Activated CD4-positive, alpha-beta memory T cell treated with anti-CD3 and anti-CD28 coated beads, Interleukin-2, amount 10 ng/mL, durations not matched to agents 7 days and 5 days (primary cell): Measurements from ENCODE around the gene SLC9A9. TPM values are rescaled to one million over a fixed set of nuclear protein-coding genes. Genes with fewer than 3 reads are reported as not detected.

Experiments
- CTCF ChIA-PET: fragments of 350-600 bp; sonication (Branson Sonifier 250); formaldehyde crosslinking; loops from one replicate; lab custom pipeline; 2021; ENCODE audit warnings: antibody characterized with exemption, inconsistent platforms; lab: Charles Lee
- POLR2A ChIA-PET: fragments of 350-600 bp; sonication (Branson Sonifier 250); formaldehyde crosslinking; loops from one replicate; lab custom pipeline; 2021; ENCODE audit warnings: antibody characterized with exemption; lab: Charles Lee
- DNase-seq: peaks from one replicate; pipeline ENCODE4 v3.0.0-alpha.2; 2020
- H3K27ac Mint-ChIP-seq: one replicate; pipeline ENCODE4 v1.8.0; 2021; ENCODE audit warnings: mild to moderate bottlenecking, mixed read lengths
- H3K27me3 Mint-ChIP-seq: one replicate; pipeline ENCODE4 v1.8.0; 2021; ENCODE audit warnings: mixed read lengths
- H3K36me3 Mint-ChIP-seq: one replicate; pipeline ENCODE4 v1.8.0; 2021; ENCODE audit warnings: low read depth, mixed read lengths
- H3K4me1 Mint-ChIP-seq: one replicate; pipeline ENCODE4 v1.8.0; 2021; ENCODE audit warnings: mixed read lengths
- H3K4me3 Mint-ChIP-seq: one replicate; pipeline ENCODE4 v1.8.0; 2021; ENCODE audit warnings: mild to moderate bottlenecking, mixed read lengths
- H3K9me3 Mint-ChIP-seq: one replicate; pipeline ENCODE4 v1.8.0; 2021; ENCODE audit warnings: mixed read lengths
- total RNA-seq, 2 experiments: library from RNA; stranded (reverse); gene quantifications; one replicate each; pipeline ENCODE4 v1.2.3, GENCODE V29; 2021

Gene SLC9A9
- total RNA-seq, 2 experiments from 2014 or later, result 16.9 to 18.5 TPM

- CTCF ChIA-PET, result no interaction called here
- no peaks in the 10 kb centered on the region for H3K27me3 Mint-ChIP-seq
- H3K4me1 Mint-ChIP-seq, result no peaks in the 10 kb centered on the region
- no peaks in the 10 kb centered on the region for H3K9me3 Mint-ChIP-seq
- H3K4me3 Mint-ChIP-seq, result no peak overlapping the region
- H3K36me3 Mint-ChIP-seq, result no peaks in the 10 kb centered on the region
- DNase-seq, result no peak
- no peak overlapping the region for H3K27ac Mint-ChIP-seq
- POLR2A ChIA-PET, result no interaction called here
Measured at GRCh38 chr3:143601723-143602484, 246.4 kb downstream of the SLC9A9 start.

GRCh38 chr3:143600756-143601718, 247.2 kb downstream of the SLC9A9 start:
- Mint-ChIP-seq H3K27ac (no peak overlapping the region), H3K27me3 (no peaks in the 10 kb centered on the region), H3K4me3 (no peak overlapping the region), H3K9me3 (no peaks in the 10 kb centered on the region), H3K4me1 (no peaks in the 10 kb centered on the region), H3K36me3 (no peaks in the 10 kb centered on the region)
- POLR2A ChIA-PET, result no interaction called here
- CTCF ChIA-PET, result no interaction called here
- no peak for DNase-seq

DNA sequence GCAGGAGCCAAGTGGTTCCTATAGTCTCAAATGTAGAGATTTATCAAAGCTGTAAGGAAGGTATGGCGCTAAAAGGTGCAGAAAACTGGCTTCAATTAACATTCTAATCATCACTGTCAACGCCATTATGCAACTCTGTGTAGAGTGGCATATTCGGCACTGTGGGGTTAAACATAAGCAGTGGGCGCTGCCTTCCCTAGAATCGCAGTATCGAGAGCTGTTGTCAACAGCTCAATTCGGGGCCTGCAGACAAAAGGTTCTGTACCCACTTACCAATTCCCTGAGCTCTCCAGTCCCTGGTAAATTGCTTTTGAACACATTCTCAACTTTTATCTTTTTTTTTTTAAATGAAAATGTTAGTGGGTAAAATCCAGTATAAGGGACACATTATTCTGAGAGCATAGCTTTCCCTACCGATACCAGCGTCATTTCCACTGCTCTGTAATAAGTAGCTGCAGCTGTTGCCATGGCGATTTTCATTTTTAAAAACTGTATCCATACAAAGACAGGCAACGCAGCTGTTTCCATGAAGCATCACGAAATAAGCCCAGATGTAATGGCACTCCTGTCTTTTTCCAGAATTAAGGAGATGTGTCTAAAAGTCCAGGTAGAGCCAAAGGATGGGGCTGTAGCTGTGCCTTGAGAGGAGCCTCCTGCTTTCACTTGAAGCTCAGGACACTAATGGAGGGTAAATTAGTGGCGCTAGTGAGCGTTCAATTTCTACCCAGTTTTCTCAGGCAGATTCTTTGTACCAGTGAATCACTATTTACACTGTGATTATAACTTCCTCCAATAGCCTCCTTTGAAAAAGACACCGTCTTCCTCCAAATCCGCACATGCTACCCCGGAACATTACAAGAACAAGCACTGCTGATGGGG, 250.3 kb downstream of the SLC9A9 start:
- no peak for DNase-seq
- CTCF ChIA-PET, result interaction anchor here (1.0 kb wide), 1 partner anchor 77 kb away, joined by 3 read pairs; no protein-coding TSS in a partner anchor
- Mint-ChIP-seq H3K27me3 (no peaks in the 10 kb centered on the region), H3K4me1 (no peaks in the 10 kb centered on the region), H3K9me3 (no peaks in the 10 kb centered on the region), H3K36me3 (no peaks in the 10 kb centered on the region), H3K27ac (no peak overlapping the region), H3K4me3 (no peak overlapping the region)
- POLR2A ChIA-PET, result no interaction called here

DNA sequence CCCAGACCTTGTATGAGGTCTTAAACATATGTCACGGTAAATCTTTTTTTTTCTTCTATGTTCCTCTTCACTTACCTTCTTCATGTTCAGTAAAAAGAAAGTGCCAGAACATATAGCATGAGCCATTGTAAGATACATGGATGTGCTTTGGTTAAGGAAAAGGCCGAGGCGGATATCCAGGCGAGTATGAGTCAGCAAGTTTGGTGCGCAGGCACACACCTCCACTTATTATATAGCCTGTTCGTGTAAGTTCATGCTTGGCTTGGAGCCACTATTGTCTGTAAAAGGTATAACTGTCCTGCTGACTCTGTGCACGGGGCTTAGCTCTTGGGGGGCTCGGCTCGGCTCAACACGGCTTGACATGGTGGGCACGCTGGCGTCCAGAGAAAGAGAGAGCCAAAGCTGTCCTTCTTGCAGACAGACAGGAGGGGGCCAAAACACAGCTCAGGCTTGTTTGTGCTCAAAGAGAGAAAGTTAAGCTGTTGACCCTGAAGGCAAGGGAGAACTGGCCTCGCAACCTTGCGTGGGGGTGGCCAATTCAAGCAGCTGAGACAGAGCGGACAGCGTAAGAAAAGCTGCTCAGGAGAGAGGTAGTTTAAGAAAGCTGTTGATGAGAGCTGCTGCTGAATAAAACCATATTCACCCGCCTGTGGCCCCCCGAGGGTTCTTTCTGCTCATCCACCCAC, 251.2 kb downstream of the SLC9A9 start:
- DNase-seq, result no peak
- Mint-ChIP-seq H3K4me1 (no peaks in the 10 kb centered on the region), H3K4me3 (no peak overlapping the region), H3K27me3 (no peaks in the 10 kb centered on the region), H3K36me3 (no peaks in the 10 kb centered on the region), H3K9me3 (no peaks in the 10 kb centered on the region), H3K27ac (no peak overlapping the region)
- CTCF ChIA-PET, result interaction anchor here (1.0 kb wide), 1 partner anchor 77 kb away, joined by 3 read pairs; no protein-coding TSS in a partner anchor
- POLR2A ChIA-PET, result no interaction called here

DNA sequence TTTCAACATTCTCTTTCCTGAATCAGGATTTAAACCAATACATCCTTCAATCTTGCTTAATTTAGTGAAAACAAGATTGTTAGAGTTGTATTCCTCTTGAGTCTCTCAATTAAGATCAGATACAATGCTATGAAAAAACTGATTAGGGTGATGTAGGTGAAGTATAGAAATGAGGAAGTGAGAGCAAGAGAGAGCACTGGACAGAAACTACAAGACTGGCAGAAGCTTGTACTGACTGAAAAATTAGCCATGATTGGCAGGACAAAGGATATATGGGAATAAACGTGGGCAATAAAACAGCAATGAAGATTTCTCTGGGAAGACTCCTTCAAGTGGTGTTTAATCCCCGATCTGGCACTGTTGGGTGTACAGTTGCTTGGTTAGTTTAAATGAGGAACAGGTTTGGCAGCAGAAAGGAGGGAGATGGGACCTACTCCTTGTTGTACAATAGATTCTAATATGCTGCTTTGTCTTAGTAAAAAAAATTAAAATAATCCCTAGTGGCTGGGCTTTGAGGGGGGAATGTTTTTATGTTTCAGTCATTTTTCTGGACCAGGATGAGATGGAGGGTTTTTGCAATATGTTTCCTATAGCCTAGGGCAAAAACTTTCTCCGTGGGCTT, 252.7 kb downstream of the SLC9A9 start:
- Mint-ChIP-seq H3K4me1 (no peaks in the 10 kb centered on the region), H3K9me3 (no peaks in the 10 kb centered on the region), H3K27ac (no peak overlapping the region), H3K4me3 (no peak overlapping the region), H3K36me3 (no peaks in the 10 kb centered on the region), H3K27me3 (no peaks in the 10 kb centered on the region)
- CTCF ChIA-PET, result no interaction called here
- DNase-seq, result no peak
- POLR2A ChIA-PET, result no interaction called here

DNA sequence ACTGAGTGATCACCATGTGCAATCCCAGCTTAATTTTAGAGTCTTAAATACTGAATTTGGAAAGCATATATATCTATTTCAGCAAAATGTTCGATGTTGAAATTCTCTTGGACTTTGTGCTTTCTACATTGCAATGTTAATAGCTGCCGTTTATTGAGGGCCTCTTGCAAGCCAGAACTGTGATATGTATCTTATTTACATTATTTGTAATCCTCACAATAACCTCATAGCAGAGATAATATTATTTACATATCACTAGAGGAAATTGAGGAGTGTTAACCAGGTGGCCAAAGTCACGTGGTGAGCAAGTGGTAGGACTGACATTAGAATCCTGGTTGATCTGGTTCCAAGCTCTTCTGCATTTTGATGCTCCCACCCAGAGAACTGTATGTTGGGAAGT, 254.1 kb downstream of the SLC9A9 start:
- Mint-ChIP-seq H3K4me3 (no peak overlapping the region), H3K9me3 (no peaks in the 10 kb centered on the region), H3K27ac (no peak overlapping the region), H3K27me3 (no peaks in the 10 kb centered on the region), H3K36me3 (no peaks in the 10 kb centered on the region), H3K4me1 (no peaks in the 10 kb centered on the region)
- ChIA-PET POLR2A (no interaction called here), CTCF (no interaction called here)
- no peak for DNase-seq

DNA sequence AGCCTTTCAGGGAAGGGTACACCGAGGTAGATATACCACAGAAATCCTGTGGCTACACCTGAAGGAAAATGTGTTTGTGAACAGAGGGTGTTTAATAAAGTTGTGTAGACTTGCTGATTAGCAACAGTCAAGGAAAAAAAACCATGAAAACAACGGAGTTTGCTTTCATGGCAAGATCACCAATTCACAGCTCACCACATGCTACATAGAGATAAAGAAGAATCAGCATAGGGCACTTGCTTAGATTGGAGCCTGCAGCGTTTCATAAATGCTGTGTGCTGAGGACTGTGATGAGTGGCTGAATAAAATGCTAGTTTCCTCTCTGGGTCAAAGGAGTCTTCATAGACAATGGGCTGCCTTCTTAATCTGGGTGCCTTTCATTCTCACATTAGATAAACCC, 257.6 kb downstream of the SLC9A9 start:
- H3K9me3 Mint-ChIP-seq, result no peaks in the 10 kb centered on the region
- H3K4me3 Mint-ChIP-seq, result no peak overlapping the region
- H3K4me1 Mint-ChIP-seq, result peaks cover 6% of the 10 kb centered on the region
- H3K27ac Mint-ChIP-seq, result no peak overlapping the region
- no peak for DNase-seq
- CTCF ChIA-PET, result no interaction called here
- no peaks in the 10 kb centered on the region for H3K36me3 Mint-ChIP-seq
- H3K27me3 Mint-ChIP-seq, result no peaks in the 10 kb centered on the region
- POLR2A ChIA-PET, result no interaction called here

GRCh38 chr3:143586576-143586975, 261.7 kb downstream of the SLC9A9 start:
- CTCF ChIA-PET, result no interaction called here
- Mint-ChIP-seq H3K4me3 (no peak overlapping the region), H3K27ac (no peak overlapping the region), H3K9me3 (no peaks in the 10 kb centered on the region), H3K27me3 (no peaks in the 10 kb centered on the region), H3K4me1 (peaks cover 19% of the 10 kb centered on the region), H3K36me3 (no peaks in the 10 kb centered on the region)
- POLR2A ChIA-PET, result no interaction called here
- DNase-seq, result no peak

DNA sequence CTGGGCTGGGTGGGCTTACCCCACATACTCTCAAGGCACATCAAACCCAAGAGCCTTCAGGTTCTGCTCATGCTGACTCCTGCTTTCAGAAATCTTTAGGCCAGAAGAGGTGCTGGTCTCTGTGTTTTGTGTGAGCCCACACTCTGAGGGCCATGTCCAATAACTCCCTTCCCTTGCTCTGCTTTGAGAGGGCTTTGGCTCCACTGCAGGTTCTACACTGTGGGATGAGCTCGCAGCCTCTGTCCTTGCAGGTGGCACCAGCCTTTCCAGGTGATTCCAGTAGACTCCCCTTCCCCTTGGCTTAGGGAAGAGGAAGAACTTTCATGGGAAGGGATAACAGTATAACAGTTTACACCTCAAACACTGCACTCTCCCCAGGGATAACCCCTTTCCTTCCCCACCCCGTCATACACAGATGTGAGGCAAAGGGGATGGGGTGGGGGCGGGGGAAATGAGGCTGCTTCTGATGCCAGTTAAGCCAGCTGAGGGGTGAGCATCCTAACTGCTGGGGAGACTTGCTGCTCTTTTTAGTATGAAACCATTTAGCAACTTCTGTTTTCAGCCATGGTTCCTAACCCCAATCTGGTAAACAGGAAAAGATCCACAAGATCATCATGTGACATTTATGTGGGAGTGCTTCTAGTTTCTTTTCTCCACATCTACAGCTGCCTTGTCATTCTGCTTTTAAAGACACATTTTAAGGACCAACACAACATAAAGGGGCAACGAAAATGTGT, 262.4 kb downstream of the SLC9A9 start:
- no peaks in the 10 kb centered on the region for H3K9me3 Mint-ChIP-seq
- H3K4me1 Mint-ChIP-seq, result peaks cover 21% of the 10 kb centered on the region
- CTCF ChIA-PET, result no interaction called here
- POLR2A ChIA-PET, result no interaction called here
- H3K27ac Mint-ChIP-seq, result no peak overlapping the region
- H3K27me3 Mint-ChIP-seq, result no peaks in the 10 kb centered on the region
- no peak overlapping the region for H3K4me3 Mint-ChIP-seq
- DNase-seq, result no peak
- no peaks in the 10 kb centered on the region for H3K36me3 Mint-ChIP-seq

DNA sequence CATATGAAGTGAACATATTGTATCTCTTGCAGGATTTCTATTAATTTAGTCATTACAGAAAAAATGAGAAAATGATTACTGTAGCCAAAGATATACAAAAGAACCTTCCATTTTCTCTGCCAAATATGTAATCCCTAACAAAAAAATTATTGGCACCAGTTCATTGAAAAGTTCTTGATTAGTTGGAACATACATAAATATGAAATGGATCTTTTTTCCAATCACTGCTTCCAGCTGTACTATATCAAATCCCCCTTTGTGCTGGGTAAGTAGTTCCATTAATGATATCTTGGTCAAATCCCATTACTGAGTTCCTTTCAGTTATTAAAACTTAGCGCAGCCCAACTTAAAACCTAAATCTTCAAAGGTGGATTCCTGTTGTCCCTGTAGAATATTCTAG, 263.8 kb downstream of the SLC9A9 start:
- Mint-ChIP-seq H3K36me3 (peaks cover 2% of the 10 kb centered on the region), H3K4me1 (peaks cover 21% of the 10 kb centered on the region), H3K9me3 (no peaks in the 10 kb centered on the region), H3K4me3 (no peak overlapping the region), H3K27ac (no peak overlapping the region), H3K27me3 (no peaks in the 10 kb centered on the region)
- CTCF ChIA-PET, result no interaction called here
- POLR2A ChIA-PET, result no interaction called here
- DNase-seq, result no peak

GRCh38 chr3:143581972-143582722, 266.1 kb downstream of the SLC9A9 start:
- DNase-seq, result no peak
- POLR2A ChIA-PET, result no interaction called here
- H3K4me1 Mint-ChIP-seq, result peaks cover 21% of the 10 kb centered on the region
- peaks cover 10% of the 10 kb centered on the region for H3K36me3 Mint-ChIP-seq
- H3K27me3 Mint-ChIP-seq, result no peaks in the 10 kb centered on the region
- H3K27ac Mint-ChIP-seq, result no peak overlapping the region
- CTCF ChIA-PET, result no interaction called here
- no peaks in the 10 kb centered on the region for H3K9me3 Mint-ChIP-seq
- no peak overlapping the region for H3K4me3 Mint-ChIP-seq
